ENCODE data around the gene INAFM2.
A peak's percentile ranks its signal among the peaks of the same experiment; 100 is the strongest.

INAFM2 gene

GRCh38 chr15:40306908-40307307, 16.6 kb upstream of the INAFM2 start:
- no peak for DNase-seq (ENCODE audit: low read depth)

- peak; percentile 45 for DNase-seq (ENCODE audit: low read depth)
These were observed 15.9 kb upstream of the INAFM2 start, which contains the start of gene PLCB2 for GRCh38 chr15:40307421-40308211. Gene PLCB2 (minus strand): TSS chr15:40307935. CDS start chr15:40307672, 263 bp downstream.

GRCh38 chr15:40309344-40309862, 14.1 kb upstream of the INAFM2 start:
- DNase-seq (ENCODE audit: low read depth), result no peak

GRCh38 chr15:40310001-40310959, 13.2 kb upstream of the INAFM2 start:
- DNase-seq (ENCODE audit: low read depth), result peak; percentile 38

GRCh38 chr15:40310993-40311392, 12.5 kb upstream of the INAFM2 start:
- no peak for DNase-seq (ENCODE audit: low read depth)

- no peak for DNase-seq (ENCODE audit: low read depth)
These were observed 10.9 kb upstream of the INAFM2 start for GRCh38 chr15:40312370-40313158.

GRCh38 chr15:40313531-40314398, 9.7 kb upstream of the INAFM2 start:
- DNase-seq (ENCODE audit: low read depth), result no peak

- no peak for DNase-seq (ENCODE audit: low read depth)
These were observed 8.7 kb upstream of the INAFM2 start for GRCh38 chr15:40314723-40315276.

GRCh38 chr15:40316931-40317330, 6.6 kb upstream of the INAFM2 start:
- DNase-seq (ENCODE audit: low read depth), result no peak

- no peak for DNase-seq (ENCODE audit: low read depth)
These were observed 5.9 kb upstream of the INAFM2 start for GRCh38 chr15:40317580-40317979.

- DNase-seq (ENCODE audit: low read depth), result no peak
These were observed 3.1 kb upstream of the INAFM2 start for GRCh38 chr15:40320409-40320808.

- peak; percentile 37 for DNase-seq (ENCODE audit: low read depth)
These were observed 2.5 kb upstream of the INAFM2 start for GRCh38 chr15:40320931-40321371.

GRCh38 chr15:40322531-40323238, 807 bp upstream of the INAFM2 start:
- DNase-seq (ENCODE audit: low read depth), result no peak

- no peak for DNase-seq (ENCODE audit: low read depth)
These were observed 753 bp downstream of the INAFM2 start for GRCh38 chr15:40323953-40324937.

GRCh38 chr15:40325188-40325587, 1.7 kb downstream of the INAFM2 start:
- no peak for DNase-seq (ENCODE audit: low read depth)

GRCh38 chr15:40325700-40326099, 2.2 kb downstream of the INAFM2 start:
- no peak for DNase-seq (ENCODE audit: low read depth)

- DNase-seq (ENCODE audit: low read depth), result no peak
These were observed 4.0 kb downstream of the INAFM2 start for GRCh38 chr15:40327457-40327856.

GRCh38 chr15:40328176-40328575, 4.7 kb downstream of the INAFM2 start:
- DNase-seq (ENCODE audit: low read depth), result no peak

- no peak for DNase-seq (ENCODE audit: low read depth)
These were observed 5.3 kb downstream of the INAFM2 start for GRCh38 chr15:40328751-40329150.

All from activated T-cell treated with anti-CD3 and anti-CD28 coated beads for 24 hours (primary cell).